GM21515 (cell line): ENCODE results near the gene MARK3.

Source experiments
- ATAC-seq: cut with Tn5 transposase; IDR thresholded peaks from one replicate; pipeline ENCODE4 v1.9.1; 2021; ENCODE audit not compliant: unreplicated experiment

MARK3 gene

GRCh38 chr14:103393676-103394626 is 8.7 kb downstream of the MARK3 start:
- no peak for ATAC-seq

GRCh38 chr14:103395244-103395643 is 10.0 kb downstream of the MARK3 start:
- ATAC-seq: no peak

GRCh38 chr14:103396463-103396862 is 11.2 kb downstream of the MARK3 start:
- ATAC-seq: no peak

GRCh38 chr14:103398427-103399195 is 13.4 kb downstream of the MARK3 start:
- no peak for ATAC-seq

- no peak for ATAC-seq
Observed at GRCh38 chr14:103400537-103400936, 15.3 kb downstream of the MARK3 start.

- no peak for ATAC-seq
Observed at GRCh38 chr14:103401223-103402214, 16.3 kb downstream of the MARK3 start.

GRCh38 chr14:103402695-103403094 is 17.5 kb downstream of the MARK3 start:
- ATAC-seq: no peak

- no peak for ATAC-seq
Observed at GRCh38 chr14:103404032-103404918, 19.1 kb downstream of the MARK3 start.

GRCh38 chr14:103404920-103405319 is 19.7 kb downstream of the MARK3 start:
- no peak for ATAC-seq

- ATAC-seq: no peak
Observed at GRCh38 chr14:103408491-103409155, 23.4 kb downstream of the MARK3 start.

- ATAC-seq: no peak
Observed at GRCh38 chr14:103416916-103417315, 31.7 kb downstream of the MARK3 start.

- ATAC-seq: no peak
Observed at GRCh38 chr14:103418481-103418818, 33.2 kb downstream of the MARK3 start.

GRCh38 chr14:103421556-103421955 is 36.3 kb downstream of the MARK3 start:
- ATAC-seq: no peak

- no peak for ATAC-seq
Observed at GRCh38 chr14:103423050-103423461, 37.8 kb downstream of the MARK3 start.

- ATAC-seq: no peak
Observed at GRCh38 chr14:103427485-103428443, 42.5 kb downstream of the MARK3 start.

GRCh38 chr14:103428723-103429556 is 43.7 kb downstream of the MARK3 start:
- no peak for ATAC-seq

- ATAC-seq: no peak
Observed at GRCh38 chr14:103430358-103430757, 45.1 kb downstream of the MARK3 start.
